Pancreas (tissue), 10 donors: Measurements from ENCODE around the gene GPC6. TPM values are rescaled to one million over a fixed set of nuclear protein-coding genes. Genes with fewer than 3 reads are reported as not detected.

Source experiments
- ATAC-seq, 4 donors: fragments of 200-7000 bp; cut with Tn5 transposase; one replicate each; pipeline versions ENCODE4 v1.8.0 to v1.9.1; 2020; ENCODE audit warnings: mild to moderate bottlenecking in 4 of 4, moderate library complexity in 4 of 4
- DNase-seq, 6 donors: peaks; one replicate each; pipeline ENCODE4 v3.0.0-alpha.2; 2020
- FAIRE-seq: peaks from 2 replicates; lab custom pipeline; 2012; peaks lifted over from hg19 to GRCh38; lab: Jason Lieb, UNC
- H3K27ac ChIP-seq, 4 donors: fragments of 200-600 bp; sonication (generic); 1 replicate in 3 of 4; 2 replicates in 1 of 4; pipeline versions ENCODE4 v1.5.0 to v1.8.0; 2020
- H3K27me3 ChIP-seq, 4 donors: fragments of 200-600 bp; one replicate each; pipeline ENCODE4 v1.8.0; 2021
- H3K36me3 ChIP-seq, 3 donors: fragments of 200-600 bp; sonication (generic) in 1 of 3; one replicate each; pipeline versions ENCODE4 v1.5.0 to v1.8.0; 2020 to 2021
- H3K4me1 ChIP-seq, 3 donors: fragments of 200-600 bp; one replicate each; pipeline ENCODE4 v1.8.0; 2021
- H3K4me3 ChIP-seq, 4 donors: fragments of 200-600 bp; sonication (generic) in 2 of 4; one replicate each; pipeline versions ENCODE4 v1.5.0 to v1.8.0; 2020 to 2021
- H3K9me3 ChIP-seq, 4 donors: fragments of 200-600 bp; one replicate each; pipeline ENCODE4 v1.8.0; 2021
- whole genome bisulfite sequencing, 2 donors: extraction: QIAGEN DNeasy Blood & Tissue Kit; methylation state at CpG; one replicate each; pipeline ENCODE4 v1.1.7; 2013; 5-methylcytosine and 5-hydroxymethylcytosine counted together
- intact Hi-C, 3 donors: fragments of 100-400 bp; cut with DNase I; formaldehyde crosslinking; loops; one replicate each; pipeline versions ENCODE4 v1.11.1 to v1.14.2; 2022
- polyA plus RNA-seq, 2 donors: library from polyadenylated mRNA; stranded (reverse); fragments of 200-250 nt; gene quantifications; one replicate each; pipeline ENCODE4 v1.2.3, GENCODE V29; 2013
- total RNA-seq, 6 donors: library from RNA; stranded (reverse); fragmentation: NEBNext Ultra II Directional in 4 of 6; extraction: Animal tissue kit (Norgen Biotek cat#: 25700) in 4 of 6; gene quantifications; one replicate each; pipeline versions ENCODE4 v1.2.1 to v1.2.4, GENCODE V29; 2021 to 2023
- TF ChIP-seq, protein P1 (sequence below), 4 donors: fragments of 200-600 bp; sonication (generic) in 3 of 4; IDR thresholded peaks; one replicate each; pipeline versions ENCODE4 v1.5.0 to v1.8.0; 2021; ENCODE audit warnings: antibody characterized with exemption in 4 of 4
- donor health status: healthy with polysubstance abuse.
- donor health status: DM: no; HTN: no; CAD: no; lungs with moderate emphysema.
- donor health status: DM: no; HTN: no; CAD: no.
- donor health status: control.
- donor health status: control.
- donor health status: Bipolar disorder and iron deficiency.
- donor health status: DM: yes; HTN: yes; CAD: no.
- donor health status: DM: no; HTN: no; CAD: no.
- donor health status: DM: no; HTN: no; CAD: no.
- donor health status: DM: yes; HTN: yes; CAD: no.

GPC6 gene
- total and polyA plus RNA-seq, 8 donors: 0.23 to 3.3 (median 1.2) TPM

DNA sequence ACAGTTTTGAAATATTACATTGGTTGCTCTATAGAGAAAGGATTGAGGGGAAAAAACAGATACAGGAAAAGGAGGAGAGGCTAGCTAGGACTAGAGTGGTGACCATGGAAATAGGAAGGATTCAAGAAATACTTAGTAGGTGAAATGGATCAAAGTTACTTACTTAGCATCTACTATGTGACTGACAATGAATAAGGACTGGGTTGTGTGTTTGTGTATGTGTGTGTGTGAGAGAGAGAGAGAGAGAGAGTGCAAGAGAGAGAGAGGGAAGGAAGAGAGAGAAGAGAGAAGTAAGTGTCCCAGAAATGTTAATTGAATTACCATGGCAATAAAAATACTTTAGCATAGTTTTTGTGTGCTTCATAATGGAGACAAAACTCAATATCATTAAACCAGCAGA, 7.9 kb downstream of the GPC6 start:
- TF ChIP-seq, protein P1, sequence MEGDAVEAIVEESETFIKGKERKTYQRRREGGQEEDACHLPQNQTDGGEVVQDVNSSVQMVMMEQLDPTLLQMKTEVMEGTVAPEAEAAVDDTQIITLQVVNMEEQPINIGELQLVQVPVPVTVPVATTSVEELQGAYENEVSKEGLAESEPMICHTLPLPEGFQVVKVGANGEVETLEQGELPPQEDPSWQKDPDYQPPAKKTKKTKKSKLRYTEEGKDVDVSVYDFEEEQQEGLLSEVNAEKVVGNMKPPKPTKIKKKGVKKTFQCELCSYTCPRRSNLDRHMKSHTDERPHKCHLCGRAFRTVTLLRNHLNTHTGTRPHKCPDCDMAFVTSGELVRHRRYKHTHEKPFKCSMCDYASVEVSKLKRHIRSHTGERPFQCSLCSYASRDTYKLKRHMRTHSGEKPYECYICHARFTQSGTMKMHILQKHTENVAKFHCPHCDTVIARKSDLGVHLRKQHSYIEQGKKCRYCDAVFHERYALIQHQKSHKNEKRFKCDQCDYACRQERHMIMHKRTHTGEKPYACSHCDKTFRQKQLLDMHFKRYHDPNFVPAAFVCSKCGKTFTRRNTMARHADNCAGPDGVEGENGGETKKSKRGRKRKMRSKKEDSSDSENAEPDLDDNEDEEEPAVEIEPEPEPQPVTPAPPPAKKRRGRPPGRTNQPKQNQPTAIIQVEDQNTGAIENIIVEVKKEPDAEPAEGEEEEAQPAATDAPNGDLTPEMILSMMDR (IDR thresholded peaks at IDR 0.05): no peak
- peaks cover 0 to 3% (median 0%) of the 10 kb centered on the region in 4 donors for H3K27me3 ChIP-seq
- no peaks in the 10 kb centered on the region for H3K36me3 ChIP-seq
- intact Hi-C loops: no loop called here
- FAIRE-seq: no peak
- DNase-seq: no peak
- H3K4me1 ChIP-seq: peaks cover 0 to 3% (median 0%) of the 10 kb centered on the region in 3 donors
- no peaks in the 10 kb centered on the region for H3K9me3 ChIP-seq
- H3K27ac ChIP-seq: no peak overlapping the region
- no peak overlapping the region for H3K4me3 ChIP-seq
- ATAC-seq: no peak

DNA sequence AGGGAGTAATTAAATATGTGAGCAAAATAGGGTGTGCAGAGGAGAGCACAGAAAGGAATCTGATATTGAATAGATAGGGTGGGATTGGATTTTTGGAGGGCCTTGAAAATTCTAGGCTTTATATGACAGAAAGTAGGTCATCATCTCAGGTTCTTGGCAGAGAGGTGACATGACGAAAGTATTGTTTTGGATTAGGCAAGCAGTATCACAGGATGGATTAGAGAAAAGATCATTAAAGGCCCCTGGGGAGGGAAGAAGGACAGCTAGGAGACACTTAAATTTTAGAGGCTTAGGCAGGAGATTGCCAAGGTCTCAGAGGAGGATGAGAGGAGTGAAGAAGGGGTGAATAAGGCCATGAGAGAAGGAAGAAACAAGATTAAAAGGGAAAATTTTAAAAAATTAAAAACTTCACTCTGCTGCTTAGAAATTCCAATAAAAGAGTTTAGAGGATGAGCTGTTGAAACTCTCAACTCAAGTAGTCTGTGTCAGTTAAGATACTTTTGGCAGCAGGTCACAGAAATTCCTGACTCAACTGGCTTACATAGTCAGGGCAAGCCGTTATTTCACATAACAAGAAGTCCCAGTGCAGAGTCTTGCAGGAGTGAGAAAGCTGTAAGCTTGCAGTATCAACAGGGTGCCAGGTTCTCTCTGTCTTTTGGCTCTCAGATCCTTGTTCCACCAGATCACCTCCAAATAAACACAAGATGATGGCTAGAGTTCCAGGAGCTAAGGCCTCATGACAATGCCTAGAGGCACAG, 8.8 kb downstream of the GPC6 start:
- WGBS, 2 donors: 81 to 88% methylated on average over 2 of the region's 2 CpGs
- Histone ChIP-seq H3K9me3 (no peaks in the 10 kb centered on the region), H3K4me3 (no peak overlapping the region), H3K27ac (no peak overlapping the region), H3K36me3 (no peaks in the 10 kb centered on the region), H3K4me1 (peaks cover 0 to 3% (median 0%) of the 10 kb centered on the region in 3 donors), H3K27me3 (peaks cover 0 to under 1% (median 0%) of the 10 kb centered on the region in 4 donors)
- ATAC-seq: peak in 2 of 4 donors; percentile 15 to 27
- FAIRE-seq: no peak
- intact Hi-C loops: no loop called here
- TF ChIP-seq, protein P1 (IDR thresholded peaks at IDR 0.05): no peak
- no peak for DNase-seq

DNA sequence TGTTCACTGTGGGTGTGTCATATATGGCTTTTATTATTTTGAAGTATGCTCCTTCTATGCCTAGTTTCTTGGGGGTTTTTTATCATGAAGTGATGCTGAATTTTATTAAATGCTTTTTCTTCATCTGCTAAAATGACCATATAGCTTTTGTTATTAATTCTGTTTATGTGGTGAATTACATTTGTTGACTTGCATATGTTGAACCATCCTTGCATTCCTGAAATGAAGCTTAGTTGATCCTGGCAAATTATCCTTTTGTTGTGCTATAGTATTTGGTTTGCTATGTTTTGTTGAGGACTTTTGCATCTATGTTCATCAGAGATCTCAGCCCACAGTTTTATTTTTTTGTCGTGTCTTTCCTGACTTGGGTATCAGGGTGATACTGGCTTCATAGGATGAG, 12.1 kb downstream of the GPC6 start:
- H3K27ac ChIP-seq: no peak overlapping the region
- TF ChIP-seq, protein P1 (IDR thresholded peaks at IDR 0.05): no peak
- no peaks in the 10 kb centered on the region for H3K4me1 ChIP-seq
- H3K36me3 ChIP-seq: no peaks in the 10 kb centered on the region
- FAIRE-seq (no peak), DNase-seq (no peak), ATAC-seq (no peak)
- H3K27me3 ChIP-seq: no peaks in the 10 kb centered on the region
- 92 to 100% methylated on average over 1 of the region's 1 CpG for WGBS, 2 donors
- no peaks in the 10 kb centered on the region for H3K9me3 ChIP-seq
- H3K4me3 ChIP-seq: no peak overlapping the region
- intact Hi-C loops: no loop called here

DNA sequence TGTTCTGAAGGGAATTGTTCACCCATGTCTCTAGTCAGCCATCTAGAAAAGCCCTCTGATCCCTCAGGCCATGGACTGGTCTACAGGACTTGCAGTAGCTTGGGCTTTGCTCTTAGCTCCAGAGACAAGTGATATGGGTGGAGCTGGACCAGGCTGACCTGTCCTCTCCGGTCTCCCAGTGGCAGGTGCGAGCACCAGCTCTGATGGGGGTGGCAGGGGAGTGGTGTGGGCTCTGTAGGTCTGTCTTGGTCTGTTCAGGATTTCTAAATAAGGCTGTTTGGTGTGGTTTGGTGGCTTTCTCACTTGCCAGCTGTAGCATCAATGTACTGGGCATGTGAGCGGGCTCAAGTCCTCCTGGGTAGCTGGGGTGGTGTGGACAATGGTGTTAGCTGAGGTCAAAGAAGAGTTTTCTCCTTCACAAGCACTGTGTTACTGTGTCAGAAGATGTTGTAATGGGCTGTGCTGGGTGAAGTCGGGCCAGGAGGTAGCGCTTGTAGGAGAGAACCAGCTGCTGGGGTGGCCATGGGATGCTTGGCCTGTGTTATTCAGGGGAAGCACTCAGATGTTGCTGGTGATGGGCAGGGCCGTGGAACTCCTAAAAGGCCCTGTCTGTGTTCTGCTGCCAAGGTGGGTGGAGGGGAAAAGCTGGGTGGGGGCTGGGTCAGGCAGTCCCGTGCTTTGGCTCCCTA, 16.9 kb downstream of the GPC6 start:
- no peak overlapping the region for H3K27ac ChIP-seq
- no peak for ATAC-seq
- no peak overlapping the region for H3K4me3 ChIP-seq
- FAIRE-seq: no peak
- TF ChIP-seq, protein P1 (IDR thresholded peaks at IDR 0.05): no peak
- H3K27me3 ChIP-seq: no peaks in the 10 kb centered on the region
- no peaks in the 10 kb centered on the region for H3K4me1 ChIP-seq
- no peaks in the 10 kb centered on the region for H3K9me3 ChIP-seq
- DNase-seq: no peak
- intact Hi-C loops: loop anchor here in 1 of 3 donors (10.0 kb wide), 1 partner anchor 1121 kb away; no protein-coding TSS in a partner anchor
- no peaks in the 10 kb centered on the region for H3K36me3 ChIP-seq
- WGBS, 2 donors: 85 to 93% methylated on average over 7 of the region's 7 CpGs
